ENCODE data around the gene PCSK7.
"Not testable (repeated sequence)": the region's sequence is repeated elsewhere in the genome, so short reads cannot be mapped to it uniquely, and the experiment has no call there.

The PCSK7 gene

GRCh38 chr11:117197516-117198456 is 34.1 kb downstream of the PCSK7 start:
- DNase-seq: no peak

- DNase-seq: no peak
Observed at GRCh38 chr11:117197006-117197405, 34.9 kb downstream of the PCSK7 start.

- no peak for DNase-seq
Observed at GRCh38 chr11:117195761-117196160, 36.1 kb downstream of the PCSK7 start.

GRCh38 chr11:117195258-117195657 is 36.6 kb downstream of the PCSK7 start:
- no peak for DNase-seq

- DNase-seq: no peak
Observed at GRCh38 chr11:117194267-117194666, 37.6 kb downstream of the PCSK7 start.

GRCh38 chr11:117193130-117194020 is 38.5 kb downstream of the PCSK7 start:
- DNase-seq: no peak

- no peak for DNase-seq
Observed at GRCh38 chr11:117192401-117192875, 39.4 kb downstream of the PCSK7 start.

- DNase-seq: no peak
Observed at GRCh38 chr11:117191680-117192400, 40.0 kb downstream of the PCSK7 start.

- DNase-seq: no peak
Observed at GRCh38 chr11:117189941-117190544, 41.8 kb downstream of the PCSK7 start.

GRCh38 chr11:117189191-117189940 is 42.5 kb downstream of the PCSK7 start:
- no peak for DNase-seq

GRCh38 chr11:117188620-117189081 is 43.2 kb downstream of the PCSK7 start:
- DNase-seq: no peak

GRCh38 chr11:117187799-117188481 is 43.9 kb downstream of the PCSK7 start:
- no peak for DNase-seq

- no peak for DNase-seq
Observed at GRCh38 chr11:117187428-117187798, 44.5 kb downstream of the PCSK7 start.

GRCh38 chr11:117187007-117187406 is 44.9 kb downstream of the PCSK7 start:
- no peak for DNase-seq

GRCh38 chr11:117186431-117186761 is 45.5 kb downstream of the PCSK7 start:
- DNase-seq: no peak

- no peak for DNase-seq
Observed at GRCh38 chr11:117185736-117186430, 46.0 kb downstream of the PCSK7 start.

GRCh38 chr11:117183724-117184349 is 48.0 kb downstream of the PCSK7 start:
- DNase-seq: no peak

- DNase-seq: not testable (repeated sequence)
Observed at GRCh38 chr11:117183178-117183577, 48.7 kb downstream of the PCSK7 start.

- no peak for DNase-seq
Observed at GRCh38 chr11:117182551-117182935, 49.3 kb downstream of the PCSK7 start.
